DND-41 (cell line): ENCODE results near the gene ZNF30.
"Not testable (repeated sequence)": the region's sequence is repeated elsewhere in the genome, so short reads cannot be mapped to it uniquely, and the experiment has no call there.

Experiments used
- ATAC-seq: fragments of 200-7000 bp; cut with Tn5 transposase; 3 replicates; pipeline ENCODE4 v1.9.1; 2021; ENCODE audit warnings: low read depth; ENCODE audit not compliant: insufficient read depth
- DNase-seq: peaks from one replicate; pipeline ENCODE4 v3.0.0-alpha.2; 2020
- H2AFZ ChIP-seq: 2 replicates; pipeline ENCODE4 v1.6.0; 2012; ENCODE audit warnings: low read depth, low read length
- H3K27ac ChIP-seq: 2 replicates; pipeline ENCODE4 v1.5.1; 2012; ENCODE audit warnings: low read length, inconsistent platforms
- H3K27me3 ChIP-seq: fragments of 200-600 bp; sonication (generic); 2 replicates; pipeline ENCODE4 v1.6.0; 2012; ENCODE audit warnings: low read length, mild to moderate bottlenecking, inconsistent platforms; ENCODE audit not compliant: insufficient read depth, poor library complexity
- H3K36me3 ChIP-seq: 2 replicates; pipeline ENCODE4 v1.5.1; 2012; ENCODE audit warnings: low read length, inconsistent platforms; ENCODE audit not compliant: insufficient read depth
- H3K4me1 ChIP-seq: 2 replicates; pipeline ENCODE4 v1.5.1; 2012; ENCODE audit warnings: mild to moderate bottlenecking, low read length; ENCODE audit not compliant: insufficient read depth
- H3K4me2 ChIP-seq: 2 replicates; pipeline ENCODE4 v1.6.0; 2012; ENCODE audit warnings: mild to moderate bottlenecking, moderate library complexity, low read length, inconsistent platforms; ENCODE audit not compliant: insufficient read depth
- H3K4me3 ChIP-seq, 2 experiments: fragments of 200-600 bp in 1 of 2; shearing (Covaris generic) in 1 of 2; 2 replicates each; pipeline ENCODE4 v1.5.1; 2012 to 2016; ENCODE audit warnings: inconsistent platforms in 2 of 2, low read length in 2 of 2, mild to moderate bottlenecking in 2 of 2, low read depth in 1 of 2, moderate library complexity in 1 of 2
- H3K79me2 ChIP-seq: 2 replicates; pipeline ENCODE4 v1.6.0; 2012; ENCODE audit warnings: low read length, inconsistent platforms; ENCODE audit not compliant: insufficient read depth
- H3K9ac ChIP-seq: 2 replicates; pipeline ENCODE4 v1.6.0; 2012; ENCODE audit warnings: low read depth, mild to moderate bottlenecking, inconsistent platforms, low read length, moderate library complexity
- H3K9me3 ChIP-seq: 2 replicates; pipeline ENCODE4 v1.5.1; 2012; ENCODE audit warnings: low read length, moderate library complexity, mild to moderate bottlenecking, inconsistent platforms; ENCODE audit not compliant: insufficient read depth, severe bottlenecking
- H4K20me1 ChIP-seq: 2 replicates; pipeline ENCODE4 v1.6.0; 2012; ENCODE audit warnings: low read length; ENCODE audit not compliant: insufficient read depth
- CTCF ChIP-seq: IDR thresholded peaks from 2 replicates; pipeline ENCODE4 v1.5.1; 2012; ENCODE audit warnings: borderline replicate concordance, low read length, moderate library complexity, mild to moderate bottlenecking; ENCODE audit not compliant: poor library complexity, severe bottlenecking; ENCODE audit errors: extremely low read depth
- EZH2 ChIP-seq: IDR thresholded peaks from 3 replicates; pipeline ENCODE4 v1.6.1; 2012; ENCODE audit warnings: borderline replicate concordance, low read depth, mild to moderate bottlenecking, moderate library complexity, low read length, inconsistent platforms; ENCODE audit not compliant: severe bottlenecking

The ZNF30 gene

GRCh38 chr19:34963573-34964406 is 37.1 kb downstream of the ZNF30 start, which contains the start of gene ZNF792:
Gene ZNF792 (minus strand): TSS chr19:34964229. CDS start chr19:34963662, 567 bp downstream.
- Histone ChIP-seq H3K4me2 (peak within 1 kb of the TSS; percentile 97), H2AFZ (peak within 1 kb of the TSS; percentile 68), H3K9ac (peak within 1 kb of the TSS; percentile 89), H3K27ac (peak within 1 kb of the TSS; percentile 53), H3K27me3 (peaks cover 11% of the 10 kb centered on the region), H3K9me3 (peaks cover 37% of the 10 kb centered on the region), H3K79me2 (peaks cover 25% of the 10 kb centered on the region), H3K4me3 (peak within 1 kb of the TSS; percentile 64 to 73), H3K4me1 (peaks cover 32% of the 10 kb centered on the region), H4K20me1 (no peaks in the 10 kb centered on the region), H3K36me3 (peaks cover 32% of the 10 kb centered on the region)
- TF ChIP-seq CTCF (no peak), EZH2 (no peak)
- peak; percentile 75 for ATAC-seq
- peak; percentile 57 for DNase-seq

GRCh38 chr19:34964598-34964997 is 37.9 kb downstream of the ZNF30 start:
- H3K27ac ChIP-seq, result no peak overlapping the region
- H3K79me2 ChIP-seq, result peaks cover 25% of the 10 kb centered on the region
- H3K36me3 ChIP-seq, result peaks cover 24% of the 10 kb centered on the region
- peaks cover 11% of the 10 kb centered on the region for H3K27me3 ChIP-seq
- peaks cover 32% of the 10 kb centered on the region for H3K4me1 ChIP-seq
- H3K4me3 ChIP-seq, result peak overlapping the region in 1 of 2 experiments; percentile 73; a peak in 2 of 4 replicates
- H3K4me2 ChIP-seq, result peak overlapping the region; percentile 97
- H3K9me3 ChIP-seq, result peaks cover 33% of the 10 kb centered on the region
- no peak overlapping the region; the same call in 1 of the 2 replicates for H3K9ac ChIP-seq
- no peaks in the 10 kb centered on the region for H4K20me1 ChIP-seq
- H2AFZ ChIP-seq, result no peak overlapping the region; the same call in none of the 2 replicates
- no peak for DNase-seq
- TF ChIP-seq EZH2, result no peak
- TF ChIP-seq CTCF, result no peak
- no peak for ATAC-seq

- H3K27me3 ChIP-seq, result peaks cover 11% of the 10 kb centered on the region
- H3K27ac ChIP-seq, DNase-seq, H3K4me3 ChIP-seq, H3K9ac ChIP-seq, H2AFZ ChIP-seq, H3K4me2 ChIP-seq, ATAC-seq, H4K20me1 ChIP-seq: not testable (repeated sequence)
- peaks cover 33% of the 10 kb centered on the region for H3K9me3 ChIP-seq
- H3K4me1 ChIP-seq, result peaks cover 32% of the 10 kb centered on the region
- peaks cover 25% of the 10 kb centered on the region for H3K79me2 ChIP-seq
- H3K36me3 ChIP-seq, result peaks cover 15% of the 10 kb centered on the region
Observed at GRCh38 chr19:34965505-34965904, 38.8 kb downstream of the ZNF30 start.

- no peak overlapping the region for H3K9ac ChIP-seq
- no peaks in the 10 kb centered on the region for H4K20me1 ChIP-seq
- H3K4me3 ChIP-seq, result no peak overlapping the region
- H3K9me3 ChIP-seq, result peaks cover 31% of the 10 kb centered on the region
- DNase-seq, result no peak
- ATAC-seq, result no peak
- no peak overlapping the region for H2AFZ ChIP-seq
- no peak overlapping the region for H3K27ac ChIP-seq
- TF ChIP-seq EZH2 (no peak), CTCF (no peak)
- H3K27me3 ChIP-seq, result peaks cover 11% of the 10 kb centered on the region
- peaks cover 18% of the 10 kb centered on the region for H3K4me1 ChIP-seq
- H3K36me3 ChIP-seq, result no peaks in the 10 kb centered on the region; the same call in 1 of the 2 replicates
- no peak overlapping the region for H3K4me2 ChIP-seq
- H3K79me2 ChIP-seq, result peaks cover 13% of the 10 kb centered on the region
Observed at GRCh38 chr19:34967551-34967950, 40.8 kb downstream of the ZNF30 start.
